GM03348 (cell line): ENCODE data around the gene CLCN4.

Experiments used
- DNase-seq: peaks from one replicate; pipeline ENCODE4 v3.0.0; 2012; ENCODE audit warnings: low spot score

The CLCN4 gene

GRCh38 chrX:10130354-10130753 is 26.4 kb upstream of the CLCN4 start:
- no peak for DNase-seq

- DNase-seq, result no peak
Observed at GRCh38 chrX:10133980-10134676, 22.6 kb upstream of the CLCN4 start.

- no peak for DNase-seq
Observed at GRCh38 chrX:10134921-10135320, 21.9 kb upstream of the CLCN4 start.

- DNase-seq, result no peak
Observed at GRCh38 chrX:10135561-10136399, 21.0 kb upstream of the CLCN4 start.

- DNase-seq, result no peak
Observed at GRCh38 chrX:10138726-10139125, 18.0 kb upstream of the CLCN4 start.

- DNase-seq, result no peak
Observed at GRCh38 chrX:10140264-10140663, 16.5 kb upstream of the CLCN4 start.

- DNase-seq, result no peak
Observed at GRCh38 chrX:10142041-10142599, 14.7 kb upstream of the CLCN4 start.

- DNase-seq, result no peak
Observed at GRCh38 chrX:10143071-10143983, 13.4 kb upstream of the CLCN4 start.

- no peak for DNase-seq
Observed at GRCh38 chrX:10146346-10146745, 10.4 kb upstream of the CLCN4 start.

- no peak for DNase-seq
Observed at GRCh38 chrX:10152086-10152485, 4.7 kb upstream of the CLCN4 start.

GRCh38 chrX:10155137-10155536 is 1.6 kb upstream of the CLCN4 start:
- no peak for DNase-seq

GRCh38 chrX:10157032-10157341 is 212 bp downstream of the CLCN4 start:
- DNase-seq, result no peak

GRCh38 chrX:10157543-10157942 is 768 bp downstream of the CLCN4 start:
- peak; percentile 45 for DNase-seq

GRCh38 chrX:10158279-10159144 is 1.7 kb downstream of the CLCN4 start:
- peak; percentile 54 for DNase-seq

GRCh38 chrX:10159145-10159468 is 2.3 kb downstream of the CLCN4 start:
- DNase-seq, result no peak

- DNase-seq, result no peak
Observed at GRCh38 chrX:10160211-10160610, 3.4 kb downstream of the CLCN4 start.

- no peak for DNase-seq
Observed at GRCh38 chrX:10163031-10163430, 6.3 kb downstream of the CLCN4 start.

- no peak for DNase-seq
Observed at GRCh38 chrX:10164879-10165278, 8.1 kb downstream of the CLCN4 start.

- DNase-seq, result no peak
Observed at GRCh38 chrX:10165580-10166247, 8.9 kb downstream of the CLCN4 start.

GRCh38 chrX:10166248-10166716 is 9.5 kb downstream of the CLCN4 start:
- no peak for DNase-seq

GRCh38 chrX:10166731-10167151 is 10.0 kb downstream of the CLCN4 start:
- no peak for DNase-seq
